Measurements from ENCODE around the gene COX7A2L.

DNA sequence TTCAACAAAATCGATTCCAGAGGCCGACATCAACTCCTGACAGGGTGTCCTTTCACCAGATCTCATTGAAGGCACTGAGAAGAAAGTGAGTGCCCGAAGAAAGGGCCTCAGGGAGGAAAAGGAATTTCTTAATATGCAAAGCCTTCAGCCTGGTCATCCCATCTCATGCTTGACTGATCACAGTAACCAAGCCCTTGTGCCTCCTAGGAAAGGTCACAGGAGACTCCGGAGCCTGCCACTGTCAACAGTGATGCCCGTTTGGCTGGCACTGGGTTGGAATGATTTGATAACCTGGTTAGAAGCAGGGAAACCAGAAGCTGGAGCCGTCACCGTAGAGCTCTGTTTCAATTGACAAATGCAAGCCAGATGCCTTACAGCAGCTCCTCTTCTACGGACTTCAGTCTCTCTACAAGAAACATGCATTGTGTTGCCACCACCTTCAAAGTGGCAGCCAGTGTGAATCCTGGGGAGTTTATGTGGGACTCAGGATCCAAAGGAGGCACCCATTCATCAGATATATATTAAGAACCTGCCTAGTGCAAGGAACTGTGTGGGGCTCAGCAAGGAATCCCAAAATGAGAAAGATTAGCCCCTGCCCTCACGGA is 24.6 kb downstream of the COX7A2L start:
- TF ChIP-seq, protein P1, sequence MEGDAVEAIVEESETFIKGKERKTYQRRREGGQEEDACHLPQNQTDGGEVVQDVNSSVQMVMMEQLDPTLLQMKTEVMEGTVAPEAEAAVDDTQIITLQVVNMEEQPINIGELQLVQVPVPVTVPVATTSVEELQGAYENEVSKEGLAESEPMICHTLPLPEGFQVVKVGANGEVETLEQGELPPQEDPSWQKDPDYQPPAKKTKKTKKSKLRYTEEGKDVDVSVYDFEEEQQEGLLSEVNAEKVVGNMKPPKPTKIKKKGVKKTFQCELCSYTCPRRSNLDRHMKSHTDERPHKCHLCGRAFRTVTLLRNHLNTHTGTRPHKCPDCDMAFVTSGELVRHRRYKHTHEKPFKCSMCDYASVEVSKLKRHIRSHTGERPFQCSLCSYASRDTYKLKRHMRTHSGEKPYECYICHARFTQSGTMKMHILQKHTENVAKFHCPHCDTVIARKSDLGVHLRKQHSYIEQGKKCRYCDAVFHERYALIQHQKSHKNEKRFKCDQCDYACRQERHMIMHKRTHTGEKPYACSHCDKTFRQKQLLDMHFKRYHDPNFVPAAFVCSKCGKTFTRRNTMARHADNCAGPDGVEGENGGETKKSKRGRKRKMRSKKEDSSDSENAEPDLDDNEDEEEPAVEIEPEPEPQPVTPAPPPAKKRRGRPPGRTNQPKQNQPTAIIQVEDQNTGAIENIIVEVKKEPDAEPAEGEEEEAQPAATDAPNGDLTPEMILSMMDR (IDR thresholded peaks at IDR 0.05), result no peak
- no peak for TF ChIP-seq POLR2A (IDR thresholded peaks at IDR 0.05)
